T-helper 17 cell (primary cell): ENCODE data around the gene CDH16. TPM values are rescaled to one million over a fixed set of nuclear protein-coding genes. Genes with fewer than 3 reads are reported as not detected.
"Not testable (repeated sequence)": the region's sequence is repeated elsewhere in the genome, so short reads cannot be mapped to it uniquely, and the experiment has no call there.

Experiments
- ATAC-seq: fragments of 150-1000 bp; cut with Tn5 transposase; 2 replicates; pipeline ENCODE4 v1.10.0; 2021; ENCODE audit warnings: mild to moderate bottlenecking, moderate library complexity
- DNase-seq, 3 donors: peaks; one replicate each; pipeline versions ENCODE4 v3.0.0 to v3.0.0-alpha.2; 2020 to 2021
- H3K9me3 ChIP-seq: one replicate; pipeline ENCODE4 v1.7.0; 2013; ENCODE audit warnings: low read length, mild to moderate bottlenecking; ENCODE audit not compliant: control insufficient read depth, poor library complexity, severe bottlenecking
- H3K27ac Mint-ChIP-seq: one replicate; pipeline ENCODE4 v1.8.0; 2022; ENCODE audit warnings: mild to moderate bottlenecking, moderate library complexity, mixed read lengths
- H3K27me3 Mint-ChIP-seq: one replicate; pipeline ENCODE4 v1.8.0; 2022; ENCODE audit warnings: mixed read lengths
- H3K36me3 Mint-ChIP-seq: one replicate; pipeline ENCODE4 v1.8.0; 2022; ENCODE audit warnings: low read depth, mixed read lengths
- H3K4me1 Mint-ChIP-seq: one replicate; pipeline ENCODE4 v1.8.0; 2022; ENCODE audit warnings: mild to moderate bottlenecking, mixed read lengths
- H3K4me3 Mint-ChIP-seq: one replicate; pipeline ENCODE4 v1.8.0; 2022; ENCODE audit warnings: mild to moderate bottlenecking, moderate library complexity, mixed read lengths
- total RNA-seq, 4 donors: library from RNA in 2 of 4; stranded (reverse) in 2 of 4; gene quantifications; one replicate each; pipeline ENCODE4 v1.2.3 and lab custom pipeline; 2022 to 2026

CDH16 gene, protein sequence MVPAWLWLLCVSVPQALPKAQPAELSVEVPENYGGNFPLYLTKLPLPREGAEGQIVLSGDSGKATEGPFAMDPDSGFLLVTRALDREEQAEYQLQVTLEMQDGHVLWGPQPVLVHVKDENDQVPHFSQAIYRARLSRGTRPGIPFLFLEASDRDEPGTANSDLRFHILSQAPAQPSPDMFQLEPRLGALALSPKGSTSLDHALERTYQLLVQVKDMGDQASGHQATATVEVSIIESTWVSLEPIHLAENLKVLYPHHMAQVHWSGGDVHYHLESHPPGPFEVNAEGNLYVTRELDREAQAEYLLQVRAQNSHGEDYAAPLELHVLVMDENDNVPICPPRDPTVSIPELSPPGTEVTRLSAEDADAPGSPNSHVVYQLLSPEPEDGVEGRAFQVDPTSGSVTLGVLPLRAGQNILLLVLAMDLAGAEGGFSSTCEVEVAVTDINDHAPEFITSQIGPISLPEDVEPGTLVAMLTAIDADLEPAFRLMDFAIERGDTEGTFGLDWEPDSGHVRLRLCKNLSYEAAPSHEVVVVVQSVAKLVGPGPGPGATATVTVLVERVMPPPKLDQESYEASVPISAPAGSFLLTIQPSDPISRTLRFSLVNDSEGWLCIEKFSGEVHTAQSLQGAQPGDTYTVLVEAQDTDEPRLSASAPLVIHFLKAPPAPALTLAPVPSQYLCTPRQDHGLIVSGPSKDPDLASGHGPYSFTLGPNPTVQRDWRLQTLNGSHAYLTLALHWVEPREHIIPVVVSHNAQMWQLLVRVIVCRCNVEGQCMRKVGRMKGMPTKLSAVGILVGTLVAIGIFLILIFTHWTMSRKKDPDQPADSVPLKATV
- not detected for total RNA-seq
- 0 to 0.08 reads per million in 2 donors for total RNA-seq (lab: John Stamatoyannopoulos, UW)

DNA sequence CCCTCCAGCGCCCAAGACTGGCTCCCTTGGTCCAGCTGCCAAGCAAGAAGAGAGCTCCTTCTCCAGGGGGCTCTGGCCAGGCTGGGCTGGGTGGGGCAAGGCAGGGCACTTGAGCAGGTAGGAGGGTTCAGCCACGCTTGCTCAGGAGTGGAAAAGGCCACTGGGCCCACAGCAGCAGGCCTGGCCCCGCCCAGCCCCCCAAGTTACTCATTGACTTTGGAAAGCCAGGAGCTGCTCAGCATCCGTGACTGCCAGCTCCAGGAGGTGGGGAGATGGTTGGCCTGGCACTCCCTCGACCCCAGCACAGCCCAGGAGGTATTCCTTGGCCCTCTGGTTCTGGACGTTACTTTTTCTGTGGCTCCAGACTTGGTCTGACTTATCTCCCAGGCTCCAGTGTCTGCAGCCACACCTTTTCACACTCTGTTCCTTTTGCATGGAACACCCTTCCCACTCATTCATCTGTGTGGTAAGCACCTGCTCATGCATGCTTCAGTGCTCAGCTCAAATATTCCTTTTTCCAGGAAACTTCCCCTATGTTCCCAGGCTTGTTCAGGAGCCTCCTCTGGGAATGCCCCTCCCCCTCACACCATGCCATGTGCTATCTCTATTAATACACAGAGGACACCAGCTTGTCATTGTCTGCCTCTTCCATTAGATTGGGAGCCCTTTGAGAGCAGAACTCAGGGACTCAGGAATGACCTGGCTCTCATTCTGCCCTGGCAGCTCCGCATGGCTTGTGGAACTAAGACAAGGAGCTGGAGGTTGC lies at the start of gene CDH16:
TSS of gene CDH16 (minus strand) at position 83 of the 766 bp plus-strand sequence. CDS start 820 bp downstream, outside the sequence.
- DNase-seq (no peak), ATAC-seq (no peak)
- peaks cover 3% of the 10 kb centered on the region for H3K36me3 Mint-ChIP-seq
- H3K27me3 Mint-ChIP-seq, result peaks cover 32% of the 10 kb centered on the region
- H3K4me1 Mint-ChIP-seq, result peaks cover 4% of the 10 kb centered on the region
- no peak within 1 kb of the TSS for H3K4me3 Mint-ChIP-seq
- peak within 1 kb of the TSS; percentile 45 for H3K27ac Mint-ChIP-seq
- no peaks in the 10 kb centered on the region for H3K9me3 ChIP-seq

GRCh38 chr16:66964049-66964448 lies 45.4 kb upstream of the CDH16 start:
- no peaks in the 10 kb centered on the region for H3K9me3 ChIP-seq
- ATAC-seq (no peak), DNase-seq (no peak)
- H3K4me3 Mint-ChIP-seq, result no peak overlapping the region
- peaks cover 8% of the 10 kb centered on the region for H3K27me3 Mint-ChIP-seq
- no peaks in the 10 kb centered on the region for H3K36me3 Mint-ChIP-seq
- no peak overlapping the region for H3K27ac Mint-ChIP-seq
- peaks cover 16% of the 10 kb centered on the region for H3K4me1 Mint-ChIP-seq

DNA sequence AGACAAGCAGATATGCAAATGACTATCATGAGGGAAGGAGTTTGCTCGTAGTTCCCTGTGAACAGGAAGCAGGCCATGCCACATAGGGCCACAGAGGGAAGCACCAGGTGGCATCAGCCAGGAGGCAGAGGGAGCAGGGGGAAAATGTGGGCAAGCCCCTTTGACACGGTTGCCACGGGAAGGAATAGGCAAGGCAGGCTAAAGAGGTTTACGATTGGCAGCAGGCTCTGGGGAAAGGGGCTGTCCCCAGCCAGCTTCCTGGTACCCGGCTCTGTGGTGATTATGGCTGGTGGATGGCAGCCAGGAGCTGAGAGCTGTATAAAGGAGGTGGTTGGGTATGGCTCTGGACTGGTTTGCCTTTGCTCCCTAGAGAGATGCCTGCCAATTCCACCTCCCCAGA lies 43.2 kb upstream of the CDH16 start:
- Mint-ChIP-seq H3K4me3 (no peak overlapping the region), H3K4me1 (peaks cover 23% of the 10 kb centered on the region), H3K36me3 (no peaks in the 10 kb centered on the region), H3K27ac (no peak overlapping the region), H3K27me3 (peaks cover 8% of the 10 kb centered on the region)
- DNase-seq (no peak), ATAC-seq (no peak)
- H3K9me3 ChIP-seq, result no peaks in the 10 kb centered on the region

GRCh38 chr16:66961065-66961744 lies 42.5 kb upstream of the CDH16 start, which contains the start of gene CES3:
TSS of gene CES3 (plus strand) at chr16:66961266. CDS start at chr16:66961308, 42 bp downstream.
- Mint-ChIP-seq H3K36me3 (no peaks in the 10 kb centered on the region), H3K4me1 (peaks cover 23% of the 10 kb centered on the region), H3K27ac (no peak within 1 kb of the TSS), H3K27me3 (peaks cover 8% of the 10 kb centered on the region), H3K4me3 (peak within 1 kb of the TSS; percentile 49)
- peak; percentile 99 for ATAC-seq
- no peaks in the 10 kb centered on the region for H3K9me3 ChIP-seq
- peak; percentile 22 to 52 (median 27) for DNase-seq

DNA sequence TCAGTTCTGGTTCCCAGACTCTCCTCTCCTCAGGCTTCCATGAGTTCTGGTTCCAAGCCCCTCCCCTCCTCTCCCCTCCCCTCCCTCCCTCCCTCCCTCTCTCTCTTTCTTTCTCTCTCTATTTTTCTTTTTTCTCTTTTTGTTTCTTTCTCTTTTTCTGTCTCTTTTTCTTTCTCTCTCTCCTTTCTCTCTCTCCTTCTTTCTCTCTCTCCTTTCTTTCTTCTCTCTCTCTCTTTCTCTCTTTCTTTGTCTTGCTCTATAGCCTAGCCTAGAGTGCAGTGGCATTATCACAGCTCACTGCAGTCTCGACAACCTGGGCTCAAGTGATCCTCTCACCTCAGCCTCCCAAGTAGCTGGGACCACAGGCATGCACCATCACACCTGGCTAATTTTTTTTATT lies 41.6 kb upstream of the CDH16 start:
- Mint-ChIP-seq H3K4me1 (peaks cover 23% of the 10 kb centered on the region), H3K36me3 (no peaks in the 10 kb centered on the region), H3K27ac (no peak overlapping the region), H3K4me3 (peak overlapping the region; percentile 49), H3K27me3 (peaks cover 8% of the 10 kb centered on the region)
- ATAC-seq (no peak), DNase-seq (no peak)
- H3K9me3 ChIP-seq, result no peaks in the 10 kb centered on the region

- DNase-seq (no peak), ATAC-seq (no peak)
- Mint-ChIP-seq H3K4me3 (peak overlapping the region; percentile 49), H3K27ac (peak overlapping the region; percentile 72), H3K27me3 (peaks cover 2% of the 10 kb centered on the region), H3K36me3 (no peaks in the 10 kb centered on the region), H3K4me1 (peaks cover 23% of the 10 kb centered on the region)
- no peaks in the 10 kb centered on the region for H3K9me3 ChIP-seq
These were observed 41.0 kb upstream of the CDH16 start for GRCh38 chr16:66959704-66960161.

- no peak for DNase-seq
- no peak for ATAC-seq
- peak overlapping the region; percentile 72 for H3K27ac Mint-ChIP-seq
- H3K36me3 Mint-ChIP-seq, result no peaks in the 10 kb centered on the region
- peaks cover 23% of the 10 kb centered on the region for H3K4me1 Mint-ChIP-seq
- no peak overlapping the region for H3K4me3 Mint-ChIP-seq
- no peaks in the 10 kb centered on the region for H3K9me3 ChIP-seq
- H3K27me3 Mint-ChIP-seq, result peaks cover under 1% of the 10 kb centered on the region
These were observed 40.4 kb upstream of the CDH16 start for GRCh38 chr16:66958857-66959703.

GRCh38 chr16:66956154-66956457 lies 37.4 kb upstream of the CDH16 start:
- not testable (repeated sequence) for H3K9me3 ChIP-seq, DNase-seq, ATAC-seq, H3K36me3 Mint-ChIP-seq, H3K27ac Mint-ChIP-seq, H3K4me3 Mint-ChIP-seq
- Mint-ChIP-seq H3K4me1 (peaks cover 22% of the 10 kb centered on the region), H3K27me3 (peaks cover 21% of the 10 kb centered on the region)

- H3K4me3 Mint-ChIP-seq, H3K27ac Mint-ChIP-seq, DNase-seq, H3K9me3 ChIP-seq, ATAC-seq, H3K36me3 Mint-ChIP-seq: not testable (repeated sequence)
- Mint-ChIP-seq H3K27me3 (peaks cover 23% of the 10 kb centered on the region), H3K4me1 (peaks cover 17% of the 10 kb centered on the region)
These were observed 36.9 kb upstream of the CDH16 start for GRCh38 chr16:66955363-66956153.

DNA sequence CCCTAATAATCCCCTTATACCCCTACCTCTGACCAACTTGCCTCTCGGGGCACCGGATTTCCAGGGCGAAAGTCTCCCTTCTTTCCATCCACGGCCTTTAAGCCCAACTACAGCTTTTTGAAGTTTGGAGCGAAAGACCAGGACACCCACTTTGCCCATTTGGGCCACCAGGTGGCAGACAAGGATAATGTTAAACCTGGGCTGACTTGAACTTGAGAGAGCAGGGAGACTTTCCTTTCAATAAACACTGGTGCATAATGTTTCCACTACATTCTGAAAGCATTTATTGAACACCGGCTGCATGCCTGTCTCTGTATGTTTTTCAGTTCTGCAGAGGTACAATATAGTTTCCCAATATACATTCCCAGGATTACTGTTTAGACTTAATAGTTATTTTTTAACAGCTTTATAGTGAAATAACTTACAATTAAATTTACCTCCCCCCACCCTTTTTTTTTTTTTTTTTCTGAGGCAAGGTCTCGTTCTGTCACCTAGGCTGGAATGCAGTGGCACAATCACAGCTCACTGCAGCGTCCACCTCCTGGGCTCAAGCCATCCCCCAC lies 35.5 kb upstream of the CDH16 start:
- ATAC-seq, result peak; percentile 88

DNA sequence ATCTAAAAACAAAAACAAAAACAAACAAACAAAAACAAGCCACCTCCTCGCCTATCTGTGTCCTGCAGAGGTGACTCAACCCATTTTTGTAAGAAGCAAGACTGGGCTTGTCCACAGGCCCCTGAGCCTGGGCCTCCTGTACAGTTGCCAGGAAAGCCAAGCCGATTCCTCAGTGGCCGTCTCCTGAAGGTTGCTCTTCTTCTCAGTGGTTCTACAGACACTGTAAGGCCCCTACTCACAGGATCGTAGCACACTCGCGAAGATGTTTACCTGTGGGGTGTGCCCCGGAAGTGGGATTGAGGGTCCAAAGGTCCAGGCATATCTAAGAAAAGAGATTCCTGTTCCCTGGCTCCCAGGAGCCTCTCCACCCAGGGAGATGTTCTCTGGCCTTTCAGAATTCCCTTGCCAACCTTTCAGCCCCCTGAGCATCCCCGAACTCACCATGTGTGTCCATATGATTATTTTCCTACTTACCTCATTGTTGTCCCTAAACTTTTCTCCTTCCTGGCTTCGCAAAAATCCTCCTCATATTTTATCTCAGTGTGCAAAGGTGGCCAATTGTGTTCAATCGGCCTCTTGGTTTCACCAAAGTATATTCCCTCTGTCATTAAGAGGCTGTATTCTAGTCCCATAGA lies 34.9 kb upstream of the CDH16 start:
- Mint-ChIP-seq H3K36me3 (no peaks in the 10 kb centered on the region), H3K27me3 (peaks cover 41% of the 10 kb centered on the region), H3K27ac (no peak overlapping the region), H3K4me3 (no peak overlapping the region), H3K4me1 (peaks cover 15% of the 10 kb centered on the region)
- peaks cover 4% of the 10 kb centered on the region for H3K9me3 ChIP-seq
- no peak for DNase-seq
- ATAC-seq, result no peak

More for the DNA sequence above, 35.5 kb upstream of the CDH16 start:
- H3K4me1 Mint-ChIP-seq, result peaks cover 19% of the 10 kb centered on the region
- no peaks in the 10 kb centered on the region for H3K36me3 Mint-ChIP-seq
- H3K27me3 Mint-ChIP-seq, result peaks cover 35% of the 10 kb centered on the region
- peaks cover 4% of the 10 kb centered on the region for H3K9me3 ChIP-seq
- DNase-seq, result peak; percentile 36 to 67 (median 51)
- no peak overlapping the region for H3K27ac Mint-ChIP-seq
- no peak overlapping the region for H3K4me3 Mint-ChIP-seq
